Measurements from ENCODE around the gene SLFN11.

DNA sequence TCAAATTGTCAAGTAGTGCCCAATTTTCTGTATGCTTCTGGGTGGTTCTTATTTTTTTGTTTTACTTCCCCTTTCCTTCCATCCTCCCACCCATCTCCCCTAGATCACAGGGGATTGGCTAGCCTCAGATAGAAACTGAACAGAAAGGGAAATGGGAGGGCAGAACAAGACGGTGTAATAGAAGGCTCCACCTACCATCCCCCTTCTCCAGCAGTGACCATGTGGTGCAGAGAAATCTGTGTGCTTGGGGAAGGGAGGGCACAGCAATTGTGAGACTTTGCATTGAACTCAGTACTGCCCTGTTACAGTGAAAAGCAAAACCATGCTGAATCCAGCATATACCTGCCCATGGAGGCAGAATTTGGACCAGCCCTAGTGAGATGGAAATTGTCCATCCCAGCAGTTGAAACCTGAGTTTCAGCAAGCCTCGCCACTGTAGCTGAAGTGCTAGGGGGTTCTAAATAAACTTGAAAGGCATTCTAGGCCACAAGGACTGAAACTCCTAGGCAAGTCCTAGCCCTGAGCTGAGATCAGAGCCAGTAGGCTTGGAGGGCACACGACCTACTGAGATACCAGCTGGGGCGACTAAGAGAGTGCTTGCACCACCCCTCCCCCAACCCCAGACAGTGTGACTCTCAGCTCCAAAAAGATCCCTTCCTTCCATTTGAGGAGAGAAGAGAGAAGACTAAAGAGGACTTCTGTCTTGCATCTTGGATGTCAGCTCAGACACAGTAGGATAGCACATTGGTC, 5.2 kb downstream of the SLFN11 start:
- TF ChIP-seq CTCF (IDR thresholded peaks at IDR 0.05; ENCODE audit: low read length): no peak
- TF ChIP-seq EZH2 (IDR thresholded peaks at IDR 0.05; ENCODE audit: borderline replicate concordance, low read length): no peak
